Prostate gland (tissue), 2 donors: ENCODE results near the gene RPS6KA6.

Source experiments
- CTCF ChIP-seq, 4 experiments: fragments of 200-600 bp in 2 of 4; fragments of 450-650 bp in 2 of 4; sonication (generic) in 2 of 4; IDR thresholded peaks; 1 replicate in 3 of 4; 2 replicates in 1 of 4; pipeline ENCODE4 v1.5.1; 2016 to 2019; ENCODE audit warnings: antibody characterized with exemption in 4 of 4, mild to moderate bottlenecking in 2 of 4, moderate library complexity in 2 of 4
- POLR2A ChIP-seq: fragments of 450-650 bp; IDR thresholded peaks from one replicate; pipeline ENCODE4 v1.6.1; 2016; ENCODE audit warnings: antibody characterized with exemption, mild to moderate bottlenecking
- POLR2AphosphoS5 ChIP-seq: sonication (generic); formaldehyde crosslinking; IDR thresholded peaks from one replicate; pipeline ENCODE4 v1.6.1; 2017; ENCODE audit warnings: antibody characterized with exemption

GRCh38 chrX:84170931-84171330 is 17.1 kb downstream of the RPS6KA6 start:
- TF ChIP-seq CTCF (IDR thresholded peaks at IDR 0.05): no peak
- TF ChIP-seq POLR2A: no peak
- no peak for TF ChIP-seq POLR2AphosphoS5
